CD4-positive, alpha-beta memory T cell (primary cell): ENCODE measurements around the gene SRMS. TPM values are rescaled to one million over a fixed set of nuclear protein-coding genes. Genes with fewer than 3 reads are reported as not detected.

ENCODE experiments used
- CTCF ChIA-PET: fragments of 350-600 bp; sonication (Branson Sonifier 250); formaldehyde crosslinking; loops from one replicate; lab custom pipeline; 2021; ENCODE audit warnings: inconsistent platforms; ENCODE audit not compliant: partially characterized antibody; lab: Charles Lee
- POLR2A ChIA-PET: fragments of 350-600 bp; sonication (Branson Sonifier 250); formaldehyde crosslinking; loops from one replicate; lab custom pipeline; 2021; ENCODE audit not compliant: partially characterized antibody; lab: Charles Lee
- DNase-seq, 5 donors: peaks; one replicate each; pipeline versions ENCODE4 v3.0.0 to v3.0.0-alpha.2; 2020 to 2022; ENCODE audit warnings: mixed read lengths in 1 of 5
- H3K27ac ChIP-seq: one replicate; pipeline ENCODE4 v1.7.0; 2013; ENCODE audit warnings: low read depth, low read length
- H3K27me3 ChIP-seq: 2 replicates; pipeline ENCODE4 v1.7.0; 2013; ENCODE audit warnings: mild to moderate bottlenecking, low read length, moderate library complexity; ENCODE audit not compliant: insufficient read depth
- H3K36me3 ChIP-seq: 2 replicates; pipeline ENCODE4 v1.7.0; 2013; ENCODE audit warnings: mild to moderate bottlenecking, low read length, moderate library complexity; ENCODE audit not compliant: insufficient read depth
- H3K4me1 ChIP-seq: 2 replicates; pipeline ENCODE4 v1.7.0; 2013; ENCODE audit warnings: mild to moderate bottlenecking, low read length, moderate library complexity; ENCODE audit not compliant: insufficient read depth
- H3K4me3 ChIP-seq, 2 donors: one replicate each; pipeline ENCODE4 v1.7.0; 2013; ENCODE audit warnings: low read length in 2 of 2, mild to moderate bottlenecking in 1 of 2
- H3K9me3 ChIP-seq, 2 donors: one replicate each; pipeline ENCODE4 v1.7.0; 2013; ENCODE audit warnings: low read length in 2 of 2, control low read depth in 1 of 2; ENCODE audit not compliant: control insufficient read depth in 1 of 2
- H3K27ac Mint-ChIP-seq, 7 donors: one replicate each; pipeline ENCODE4 v1.8.0; 2020 to 2021; ENCODE audit warnings: mixed read lengths in 7 of 7, mild to moderate bottlenecking in 6 of 7, inconsistent platforms in 3 of 7, moderate library complexity in 3 of 7
- H3K27me3 Mint-ChIP-seq, 2 donors: one replicate each; pipeline ENCODE4 v1.8.0; 2020 to 2021; ENCODE audit warnings: mixed read lengths in 2 of 2
- H3K36me3 Mint-ChIP-seq, 2 donors: one replicate each; pipeline ENCODE4 v1.8.0; 2020 to 2021; ENCODE audit warnings: mixed read lengths in 2 of 2, inconsistent platforms in 1 of 2, mild to moderate bottlenecking in 1 of 2
- H3K4me1 Mint-ChIP-seq, 4 donors: one replicate each; pipeline ENCODE4 v1.8.0; 2020 to 2021; ENCODE audit warnings: mixed read lengths in 4 of 4, mild to moderate bottlenecking in 1 of 4
- H3K4me3 Mint-ChIP-seq, 8 donors: one replicate each; pipeline ENCODE4 v1.8.0; 2020 to 2021; ENCODE audit warnings: mixed read lengths in 8 of 8, mild to moderate bottlenecking in 7 of 8, moderate library complexity in 6 of 8, inconsistent platforms in 3 of 8
- H3K9me3 Mint-ChIP-seq, 8 donors: one replicate each; pipeline ENCODE4 v1.8.0; 2020 to 2021; ENCODE audit warnings: mixed read lengths in 8 of 8, mild to moderate bottlenecking in 5 of 8, inconsistent platforms in 3 of 8, moderate library complexity in 1 of 8
- intact Hi-C: fragments of 100-400 bp; cut with micrococcal nuclease; formaldehyde crosslinking; loops from one replicate; pipeline ENCODE4 v1.15.1; 2023
- polyA plus RNA-seq, 2 donors: library from polyadenylated mRNA; unstranded; fragments of 300-500 nt; fragmentation: Illumina TruSeq; gene quantifications; one replicate each; pipeline ENCODE4 v1.2.3, GENCODE V29; 2021
- total RNA-seq, 2 experiments: library from RNA; stranded (reverse); gene quantifications; one replicate each; pipeline ENCODE4 v1.2.3, GENCODE V29; 2021

SRMS gene
- total and polyA plus RNA-seq, 4 experiments from 2014 or later, result not detected

- Histone ChIP-seq H3K9me3 (no peaks in the 10 kb centered on the region), H3K4me3 (no peak overlapping the region), H3K27me3 (peaks cover 12% of the 10 kb centered on the region), H3K36me3 (no peaks in the 10 kb centered on the region), H3K27ac (no peak overlapping the region), H3K4me1 (peaks cover 18% of the 10 kb centered on the region)
- DNase-seq, result no peak
- H3K36me3 Mint-ChIP-seq, result no peaks in the 10 kb centered on the region
- peaks cover 1 to 8% (median 3%) of the 10 kb centered on the region in 4 donors for H3K4me1 Mint-ChIP-seq
- no peaks in the 10 kb centered on the region for H3K9me3 Mint-ChIP-seq
- intact Hi-C loops, result loop anchor here (2.0 to 5.0 kb wide), 2 partner anchors 299 to 701 kb away; partner anchors contain the start of gene MRGBP
- H3K27ac Mint-ChIP-seq, result no peak overlapping the region
- CTCF ChIA-PET, result no interaction called here
- peak overlapping the region in 2 of 8 donors; percentile 8 to 15 for H3K4me3 Mint-ChIP-seq
- POLR2A ChIA-PET, result interaction anchor here (1.4 to 2.6 kb wide), 3 partner anchors 22 to 141 kb away, joined by 3 to 27 read pairs (median 7); partner anchors contain the start of genes PPDPF and PTK6
- H3K27me3 Mint-ChIP-seq, result peaks cover 6 to 7% of the 10 kb centered on the region in 2 donors
Measured at GRCh38 chr20:63497946-63498935, 49.3 kb downstream of the SRMS start.

- Mint-ChIP-seq H3K27me3 (peaks cover 6 to 7% of the 10 kb centered on the region in 2 donors), H3K4me1 (peaks cover 1 to 8% (median 3%) of the 10 kb centered on the region in 4 donors), H3K9me3 (peaks cover 0 to 2% (median 0%) of the 10 kb centered on the region in 8 donors), H3K27ac (peak overlapping the region in 1 of 7 donors; percentile 52), H3K4me3 (peak overlapping the region in 6 of 8 donors; percentile 26 to 71 (median 48)), H3K36me3 (no peaks in the 10 kb centered on the region)
- Histone ChIP-seq H3K4me1 (peaks cover 18% of the 10 kb centered on the region), H3K27me3 (peaks cover 12% of the 10 kb centered on the region), H3K9me3 (no peaks in the 10 kb centered on the region), H3K4me3 (no peak overlapping the region), H3K27ac (no peak overlapping the region), H3K36me3 (no peaks in the 10 kb centered on the region)
- CTCF ChIA-PET, result interaction anchor here (0.5 to 2.3 kb wide), 13 partner anchors 8 to 574 kb away, joined by 3 to 21 read pairs (median 4); partner anchors contain the start of genes PPDPF, PTK6, SAMD10 and TPD52L2
- intact Hi-C loops, result loop anchor here (2.0 to 5.0 kb wide), 2 partner anchors 299 to 700 kb away; partner anchors contain the start of gene MRGBP
- POLR2A ChIA-PET, result interaction anchor here (1.0 to 2.6 kb wide), 6 partner anchors 9 to 367 kb away, joined by 3 to 27 read pairs (median 4); partner anchors contain the start of genes HELZ2, PPDPF, PTK6 and TPD52L2
- DNase-seq, result no peak
Measured at GRCh38 chr20:63497138-63497945, 50.2 kb downstream of the SRMS start.

GRCh38 chr20:63496596-63497120 lies 50.9 kb downstream of the SRMS start:
- POLR2A ChIA-PET, result interaction anchor here (0.6 to 2.6 kb wide), 6 partner anchors 10 to 368 kb away, joined by 3 to 27 read pairs (median 4); partner anchors contain the start of genes HELZ2, PPDPF, PTK6 and TPD52L2
- H3K4me3 Mint-ChIP-seq, result peak overlapping the region in 6 of 8 donors; percentile 33 to 83 (median 64)

GRCh38 chr20:63495741-63496595 lies 51.6 kb downstream of the SRMS start:
- peaks cover 1 to 8% (median 3%) of the 10 kb centered on the region in 4 donors for H3K4me1 Mint-ChIP-seq
- DNase-seq, result peak; percentile 63 to 72 (median 68)
- no peak overlapping the region for H3K27ac Mint-ChIP-seq
- peak overlapping the region in 7 of 8 donors; percentile 48 to 83 (median 71) for H3K4me3 Mint-ChIP-seq
- H3K27me3 ChIP-seq, result peaks cover 12% of the 10 kb centered on the region
- peak overlapping the region in 1 of 2 donors; percentile 43 for H3K4me3 ChIP-seq
- peaks cover 18% of the 10 kb centered on the region for H3K4me1 ChIP-seq
- no peaks in the 10 kb centered on the region for H3K36me3 ChIP-seq
- peaks cover 5 to 9% of the 10 kb centered on the region in 2 donors for H3K27me3 Mint-ChIP-seq
- H3K9me3 Mint-ChIP-seq, result peaks cover 0 to 5% (median 0%) of the 10 kb centered on the region in 8 donors
- no peak overlapping the region for H3K27ac ChIP-seq
- no peaks in the 10 kb centered on the region for H3K36me3 Mint-ChIP-seq
- POLR2A ChIA-PET, result interaction anchor here (0.6 to 2.6 kb wide), 6 partner anchors 11 to 368 kb away, joined by 3 to 27 read pairs (median 4); partner anchors contain the start of genes HELZ2, PPDPF, PTK6 and TPD52L2
- CTCF ChIA-PET, result interaction anchor here (0.7 to 2.3 kb wide), 14 partner anchors 9 to 1308 kb away, joined by 3 to 21 read pairs (median 4); partner anchors contain the start of genes PPDPF, PTK6, SAMD10 and TPD52L2
- H3K9me3 ChIP-seq, result no peaks in the 10 kb centered on the region
- intact Hi-C loops, result loop anchor here (1.0 to 5.0 kb wide), 4 partner anchors 24 to 699 kb away; partner anchors contain the start of genes MRGBP and PPDPF

More at GRCh38 chr20:63496596-63497120, 50.9 kb downstream of the SRMS start:
- no peak overlapping the region for H3K27ac ChIP-seq
- peaks cover 18% of the 10 kb centered on the region for H3K4me1 ChIP-seq
- H3K27me3 Mint-ChIP-seq, result peaks cover 6 to 7% of the 10 kb centered on the region in 2 donors
- CTCF ChIA-PET, result interaction anchor here (0.5 to 2.3 kb wide), 17 partner anchors 8 to 1309 kb away, joined by 3 to 21 read pairs (median 3); partner anchors contain the start of genes PPDPF, PTK6, SAMD10 and TPD52L2
- no peaks in the 10 kb centered on the region for H3K36me3 Mint-ChIP-seq
- no peaks in the 10 kb centered on the region for H3K9me3 ChIP-seq
- DNase-seq, result no peak
- H3K27ac Mint-ChIP-seq, result peak overlapping the region in 1 of 7 donors; percentile 52
- peak overlapping the region in 1 of 2 donors; percentile 43 for H3K4me3 ChIP-seq
- H3K27me3 ChIP-seq, result peaks cover 12% of the 10 kb centered on the region
- peaks cover 0 to 5% (median 0%) of the 10 kb centered on the region in 8 donors for H3K9me3 Mint-ChIP-seq
- H3K4me1 Mint-ChIP-seq, result peaks cover 1 to 8% (median 3%) of the 10 kb centered on the region in 4 donors
- H3K36me3 ChIP-seq, result no peaks in the 10 kb centered on the region
- intact Hi-C loops, result loop anchor here (1.0 to 5.0 kb wide), 4 partner anchors 24 to 699 kb away; partner anchors contain the start of genes MRGBP and PPDPF

- no peak overlapping the region for H3K4me3 ChIP-seq
- H3K27me3 Mint-ChIP-seq, result peaks cover 5 to 9% of the 10 kb centered on the region in 2 donors
- ChIA-PET CTCF (interaction anchor here (1.3 to 2.3 kb wide), 6 partner anchors 10 to 485 kb away, joined by 3 to 21 read pairs (median 6); partner anchors contain the start of genes PPDPF and SAMD10), POLR2A (interaction anchor here (2.6 kb wide), 1 partner anchor 25 kb away, joined by 27 read pairs; the partner anchor contains the start of gene PPDPF)
- no peaks in the 10 kb centered on the region for H3K9me3 ChIP-seq
- no peaks in the 10 kb centered on the region for H3K36me3 Mint-ChIP-seq
- H3K4me1 ChIP-seq, result peaks cover 18% of the 10 kb centered on the region
- no peak overlapping the region for H3K27ac ChIP-seq
- no peak for DNase-seq
- H3K4me1 Mint-ChIP-seq, result peaks cover 1 to 8% (median 3%) of the 10 kb centered on the region in 4 donors
- peaks cover 0 to 5% (median 0%) of the 10 kb centered on the region in 8 donors for H3K9me3 Mint-ChIP-seq
- no peak overlapping the region for H3K27ac Mint-ChIP-seq
- intact Hi-C loops, result loop anchor here (5.0 kb wide), 1 partner anchor 698 kb away; the partner anchor contains the start of gene MRGBP
- no peaks in the 10 kb centered on the region for H3K36me3 ChIP-seq
- H3K27me3 ChIP-seq, result peaks cover 12% of the 10 kb centered on the region
- H3K4me3 Mint-ChIP-seq, result no peak overlapping the region
Measured at GRCh38 chr20:63495167-63495720, 52.3 kb downstream of the SRMS start.
